Right hindlimb (tissue), 1 donor: ENCODE data around the gene TCP1.

Experiments used
- DNase-seq: peaks from one replicate; pipeline ENCODE4 v3.0.0-alpha.2; 2018

The TCP1 gene

DNA sequence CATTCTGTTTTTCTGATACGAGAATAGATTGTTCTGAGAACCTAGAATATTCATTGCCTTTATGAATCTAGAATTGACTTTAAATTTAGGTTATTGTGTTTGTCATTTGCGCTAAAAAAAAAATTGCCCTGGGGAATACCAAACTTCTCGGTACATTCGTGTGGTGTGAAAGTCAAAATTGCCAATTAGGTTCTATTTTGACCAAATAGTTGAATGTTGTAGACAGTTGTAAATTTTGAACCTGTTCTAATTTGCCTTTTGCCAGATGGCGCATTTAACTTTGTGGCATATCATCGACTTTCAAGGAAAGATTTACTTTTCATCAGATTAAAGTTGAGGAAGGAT, 59.1 kb downstream of the TCP1 start:
- no peak for DNase-seq

DNA sequence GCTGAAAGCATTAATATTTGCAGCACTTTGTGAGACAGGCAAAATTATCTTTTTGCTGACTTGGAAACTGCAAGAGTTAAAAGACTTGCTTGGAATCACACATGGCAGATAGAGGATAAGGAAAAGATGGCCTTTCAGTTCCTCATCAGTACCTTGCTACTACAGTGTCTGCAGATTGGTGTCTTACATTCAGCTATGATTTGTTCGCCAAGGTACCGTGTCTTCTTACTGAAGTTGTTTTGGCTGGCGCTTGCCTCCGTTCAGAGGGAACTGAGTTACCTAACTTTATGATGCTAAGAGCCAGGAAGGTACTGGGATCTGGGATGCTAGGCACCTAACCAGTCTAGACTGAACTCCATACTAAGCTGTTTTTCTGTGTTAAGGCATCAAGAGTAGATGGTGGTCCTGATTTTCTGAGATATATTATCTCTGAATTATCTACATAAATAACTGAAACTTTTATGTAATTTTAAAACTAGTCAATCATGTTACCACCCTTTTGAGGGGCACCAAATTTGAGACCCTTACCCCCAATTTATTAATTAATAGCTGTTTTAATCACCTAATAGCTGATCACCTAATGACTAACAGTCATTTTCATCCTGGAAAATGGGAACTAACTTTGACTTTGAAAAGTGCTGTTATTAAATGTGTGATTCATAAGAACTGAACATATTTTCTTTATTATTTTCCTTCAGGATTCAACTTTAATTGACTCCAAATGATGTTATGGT, 59.6 kb downstream of the TCP1 start:
- no peak for DNase-seq

DNA sequence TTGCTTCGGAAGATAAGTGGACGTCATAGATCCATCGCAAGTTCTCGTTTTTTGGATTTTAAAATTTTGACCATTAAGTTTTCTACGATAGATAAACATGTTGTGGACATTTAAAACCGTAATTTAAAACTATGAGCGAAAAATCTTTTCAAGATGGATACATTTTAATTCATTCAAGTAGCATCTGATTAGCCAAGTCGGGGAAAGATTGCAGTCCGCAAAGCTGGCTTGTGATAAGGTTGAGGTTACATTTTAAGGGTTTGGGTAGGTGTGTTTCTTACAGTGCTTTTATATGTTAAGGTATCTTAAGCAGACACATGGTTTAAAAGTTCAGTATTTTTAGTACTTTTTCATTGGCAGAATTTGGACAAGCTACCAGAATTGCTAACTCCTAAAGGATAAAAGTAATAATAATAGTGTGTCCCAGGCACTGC, 60.9 kb downstream of the TCP1 start:
- DNase-seq = no peak
